A549 (cell line): ENCODE data around the gene RPRD1A. TPM values are rescaled to one million over a fixed set of nuclear protein-coding genes. Genes with fewer than 3 reads are reported as not detected.

Experiments used
- ATAC-seq, 2 experiments: fragments of 200-7000 bp in 1 of 2; fragments of >200 bp in 1 of 2; cut with Nextera tagmentation in 1 of 2; cut with Tn5 transposase in 1 of 2; 3 replicates each; pipeline versions ENCODE4 v1.8.0 to v1.9.1; 2018 to 2020; ENCODE audit warnings: mild to moderate bottlenecking in 1 of 2, moderate library complexity in 1 of 2
- CTCF ChIA-PET: fragments of 300-600 bp; sonication (Branson Sonifier 250); formaldehyde crosslinking; extraction: SDS; loops from one replicate; lab custom pipeline; 2021; ENCODE audit warnings: antibody characterized with exemption, inconsistent platforms; lab: Yijun Ruan, JAX
- POLR2A ChIA-PET: fragments of 350-600 bp; formaldehyde crosslinking; extraction: SDS; loops from one replicate; lab custom pipeline; 2021; ENCODE audit warnings: antibody characterized with exemption, inconsistent platforms; lab: Yijun Ruan, JAX
- DNase-seq, 2 experiments: peaks; one replicate each; pipeline versions ENCODE4 v3.0.0 to v3.0.0-alpha.2; 2011 to 2016; ENCODE audit warnings: low read depth in 1 of 2, low spot score in 1 of 2
- FAIRE-seq: peaks from 2 replicates; lab custom pipeline; 2011; peaks lifted over from hg19 to GRCh38; lab: Jason Lieb, UNC
- H3K27ac ChIP-seq, 2 experiments: fragments of >200 bp; sonication (Bioruptor Twin); formaldehyde crosslinking; 3 replicates each; pipeline ENCODE4 v1.5.1; 2016 to 2017
- H3K4me1 ChIP-seq: fragments of >200 bp; sonication (Bioruptor Twin); formaldehyde crosslinking; 3 replicates; pipeline ENCODE4 v1.6.1; 2016
- H3K4me2 ChIP-seq: fragments of >200 bp; sonication (Bioruptor Twin); formaldehyde crosslinking; 3 replicates; pipeline ENCODE4 v1.6.1; 2016
- H3K4me3 ChIP-seq: fragments of >200 bp; sonication (Bioruptor Twin); formaldehyde crosslinking; 3 replicates; pipeline ENCODE4 v1.5.1; 2016
- H3K9me3 ChIP-seq: fragments of >200 bp; sonication (Bioruptor Twin); formaldehyde crosslinking; 3 replicates; pipeline ENCODE4 v1.6.1; 2016
- CEBPB ChIP-seq, 2 experiments: fragments of >200 bp in 1 of 2; sonication (Bioruptor Twin) in 1 of 2; formaldehyde crosslinking in 1 of 2; IDR thresholded peaks; 2 replicates each; pipeline ENCODE4 v1.6.1; 2012 to 2016
- CHD4 ChIP-seq: fragments of 200-600 bp; sonication (generic); IDR thresholded peaks from 2 replicates; pipeline ENCODE4 v1.6.1; 2016; ENCODE audit warnings: antibody characterized with exemption, mild to moderate bottlenecking, borderline replicate concordance
- EHF ChIP-seq: fragments of 250-450 bp; sonication (Bioruptor Pico); IDR thresholded peaks from 2 replicates; pipeline ENCODE4 v1.5.0; 2020; ENCODE audit warnings: mild to moderate bottlenecking
- EHMT2 ChIP-seq: fragments of 200-600 bp; sonication (generic); IDR thresholded peaks from 2 replicates; pipeline ENCODE4 v1.6.1; 2016; ENCODE audit warnings: antibody characterized with exemption, low read depth, mild to moderate bottlenecking, moderate library complexity
- FOSB ChIP-seq: fragments of 250-450 bp; sonication (Bioruptor Pico); IDR thresholded peaks from 2 replicates; pipeline ENCODE4 v1.5.0; 2020; ENCODE audit warnings: mild to moderate bottlenecking, moderate library complexity
- GATA3 ChIP-seq: IDR thresholded peaks from 2 replicates; pipeline ENCODE4 v1.6.1; 2012; ENCODE audit warnings: borderline replicate concordance
- HEYL ChIP-seq: fragments of 250-450 bp; sonication (Bioruptor Pico); IDR thresholded peaks from 2 replicates; pipeline ENCODE4 v1.8.0; 2021; ENCODE audit warnings: mild to moderate bottlenecking, moderate library complexity
- HOXA7 ChIP-seq: fragments of 250-450 bp; sonication (Bioruptor Pico); IDR thresholded peaks from 2 replicates; pipeline ENCODE4 v1.5.0; 2020; ENCODE audit warnings: mild to moderate bottlenecking, moderate library complexity
- HOXB13 ChIP-seq: fragments of 250-450 bp; sonication (Bioruptor Pico); IDR thresholded peaks from 2 replicates; pipeline ENCODE4 v1.5.0; 2020; ENCODE audit warnings: low read depth, mild to moderate bottlenecking, moderate library complexity
- KDM1A ChIP-seq: fragments of 200-600 bp; sonication (generic); IDR thresholded peaks from 2 replicates; pipeline ENCODE4 v1.6.1; 2016; ENCODE audit warnings: low read depth, mild to moderate bottlenecking
- KDM5A ChIP-seq: fragments of 200-600 bp; sonication (generic); IDR thresholded peaks from 2 replicates; pipeline ENCODE4 v1.6.1; 2016; ENCODE audit warnings: antibody characterized with exemption, mild to moderate bottlenecking
- MAFK ChIP-seq: fragments of 450-650 bp; IDR thresholded peaks from 2 replicates; pipeline ENCODE4 v1.6.1; 2014; ENCODE audit not compliant: partially characterized antibody
- NPAS2 ChIP-seq: fragments of 250-450 bp; sonication (Bioruptor Pico); IDR thresholded peaks from 2 replicates; pipeline ENCODE4 v1.8.0; 2022; ENCODE audit warnings: mild to moderate bottlenecking, moderate library complexity, borderline replicate concordance
- POLR2A ChIP-seq: IDR thresholded peaks from 2 replicates; pipeline ENCODE4 v1.6.1; 2012; ENCODE audit warnings: mild to moderate bottlenecking, low read length
- RAD21 ChIP-seq, 2 experiments: fragments of >200 bp in 1 of 2; sonication (Bioruptor Twin) in 1 of 2; formaldehyde crosslinking in 1 of 2; IDR thresholded peaks in 1 of 2; conservative IDR thresholded peaks in 1 of 2; 2 replicates in 1 of 2; 3 replicates in 1 of 2; pipeline ENCODE4 v1.6.1; 2012 to 2018; ENCODE audit warnings: inconsistent platforms in 1 of 2
- RARB ChIP-seq: fragments of 250-450 bp; sonication (Bioruptor Pico); IDR thresholded peaks from 2 replicates; pipeline ENCODE4 v1.8.0; 2021; ENCODE audit warnings: mild to moderate bottlenecking, moderate library complexity
- RCOR1 ChIP-seq: fragments of 150-350 bp; IDR thresholded peaks from 2 replicates; pipeline ENCODE4 v1.6.1; 2014; ENCODE audit warnings: antibody characterized with exemption, low read length, low read depth
- RFX5 ChIP-seq: fragments of 450-650 bp; IDR thresholded peaks from 2 replicates; pipeline ENCODE4 v1.7.1; 2014; ENCODE audit warnings: antibody characterized with exemption, mild to moderate bottlenecking, moderate library complexity
- RNF2 ChIP-seq: fragments of 200-600 bp; sonication (generic); IDR thresholded peaks from 2 replicates; pipeline ENCODE4 v1.6.1; 2016; ENCODE audit warnings: low read depth, mild to moderate bottlenecking, antibody characterized with exemption, moderate library complexity, borderline replicate concordance
- SMC3 ChIP-seq: fragments of >200 bp; sonication (Bioruptor Twin); formaldehyde crosslinking; IDR thresholded peaks from 3 replicates; pipeline ENCODE4 v1.6.1; 2018; ENCODE audit warnings: inconsistent platforms
- ZNF302 ChIP-seq: fragments of 250-450 bp; sonication (Bioruptor Pico); IDR thresholded peaks from 2 replicates; pipeline ENCODE4 v1.9.0; 2021; ENCODE audit warnings: inconsistent platforms, mild to moderate bottlenecking, moderate library complexity
- ZSCAN20 ChIP-seq: fragments of 250-450 bp; sonication (Bioruptor Pico); IDR thresholded peaks from 2 replicates; pipeline ENCODE4 v1.8.0; 2022; ENCODE audit warnings: mild to moderate bottlenecking, moderate library complexity
- WGBS: methylation state at CpG from one replicate; pipeline ENCODE4 v1.1.6; 2017; ENCODE audit errors: missing lambda C conversion rate; 5-methylcytosine and 5-hydroxymethylcytosine counted together
- polyA plus RNA-seq, 4 experiments: library from polyadenylated mRNA; depleted of rRNA in 3 of 4; stranded (reverse); fragments of >200 nt; fragmentation: RNase III in 1 of 4; extraction: RNeasy Plus Mini Kit Qiagen cat#74134 plus additional on column Dnase treatment in 1 of 4; gene quantifications; 2 replicates in 3 of 4; 3 replicates in 1 of 4; pipeline ENCODE4 v1.2.3, GENCODE V29; 2011 to 2017
- TF ChIP-seq, protein P1 (sequence below): fragments of >200 bp; sonication (Bioruptor Twin); formaldehyde crosslinking; IDR thresholded peaks from 3 replicates; pipeline ENCODE4 v1.5.1; 2016
- TF ChIP-seq, protein P2 (sequence below): fragments of 150-350 bp; IDR thresholded peaks from 2 replicates; pipeline ENCODE4 v1.6.1; 2014; ENCODE audit warnings: low read depth, mild to moderate bottlenecking, low read length
- TF ChIP-seq, protein P3 (sequence below): fragments of 250-450 bp; sonication (Bioruptor Pico); IDR thresholded peaks from 2 replicates; pipeline ENCODE4 v1.5.0; 2020; ENCODE audit warnings: low read depth, mild to moderate bottlenecking, moderate library complexity
- TF ChIP-seq, protein P4 (sequence below): fragments of 250-450 bp; sonication (Bioruptor Pico); IDR thresholded peaks from 2 replicates; pipeline ENCODE4 v1.5.0; 2021; ENCODE audit warnings: mild to moderate bottlenecking, moderate library complexity, borderline replicate concordance
- TF ChIP-seq, protein P5 (sequence below): fragments of 200-600 bp; sonication (generic); IDR thresholded peaks from 2 replicates; pipeline ENCODE4 v1.6.1; 2016; ENCODE audit warnings: antibody characterized with exemption, mild to moderate bottlenecking, moderate library complexity
- TF ChIP-seq, protein P6 (sequence below): fragments of 450-650 bp; IDR thresholded peaks from 2 replicates; pipeline ENCODE4 v1.6.1; 2014; ENCODE audit warnings: antibody characterized with exemption

The RPRD1A gene
- polyA plus RNA-seq, 2 of the 4 experiments (the other 2 are of a cell fraction) = 25.8 to 58.2 TPM

DNA sequence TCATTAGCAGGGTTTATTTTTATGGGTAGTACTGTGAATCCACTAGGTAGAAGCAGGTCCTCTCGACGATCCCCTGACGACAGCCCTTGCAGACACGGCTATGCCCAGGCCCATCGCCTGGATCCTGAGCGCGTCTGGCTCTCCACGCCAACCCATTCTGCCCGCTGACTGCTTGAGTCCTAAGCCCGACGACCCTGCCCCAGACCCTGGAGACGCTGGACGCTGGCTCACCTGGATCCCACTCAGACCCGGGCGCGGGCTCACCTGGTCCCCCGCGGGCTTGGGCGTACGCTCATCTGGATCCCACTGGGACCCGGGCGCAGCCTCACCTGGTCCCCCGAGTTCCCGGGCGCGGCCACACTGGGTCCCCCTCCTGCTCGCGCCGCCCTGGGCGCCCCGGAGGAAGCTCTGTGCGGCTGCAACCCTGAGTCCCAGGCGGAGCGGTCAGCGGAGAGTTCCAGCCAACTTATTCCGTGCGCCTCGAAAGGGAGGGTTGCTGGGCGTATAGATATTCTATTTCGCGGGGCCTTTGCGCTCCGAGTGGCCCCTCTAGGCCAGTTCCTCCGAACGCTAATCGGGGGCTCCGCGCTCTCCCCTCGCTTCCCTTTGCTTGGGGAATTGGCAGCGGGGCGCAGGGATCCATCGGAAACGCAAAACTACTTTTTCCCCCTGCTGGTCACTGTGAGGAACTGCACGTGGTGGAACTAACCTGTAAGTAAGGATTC is 117.3 kb downstream of the RPRD1A start (continued):
- TF ChIP-seq, protein P1, sequence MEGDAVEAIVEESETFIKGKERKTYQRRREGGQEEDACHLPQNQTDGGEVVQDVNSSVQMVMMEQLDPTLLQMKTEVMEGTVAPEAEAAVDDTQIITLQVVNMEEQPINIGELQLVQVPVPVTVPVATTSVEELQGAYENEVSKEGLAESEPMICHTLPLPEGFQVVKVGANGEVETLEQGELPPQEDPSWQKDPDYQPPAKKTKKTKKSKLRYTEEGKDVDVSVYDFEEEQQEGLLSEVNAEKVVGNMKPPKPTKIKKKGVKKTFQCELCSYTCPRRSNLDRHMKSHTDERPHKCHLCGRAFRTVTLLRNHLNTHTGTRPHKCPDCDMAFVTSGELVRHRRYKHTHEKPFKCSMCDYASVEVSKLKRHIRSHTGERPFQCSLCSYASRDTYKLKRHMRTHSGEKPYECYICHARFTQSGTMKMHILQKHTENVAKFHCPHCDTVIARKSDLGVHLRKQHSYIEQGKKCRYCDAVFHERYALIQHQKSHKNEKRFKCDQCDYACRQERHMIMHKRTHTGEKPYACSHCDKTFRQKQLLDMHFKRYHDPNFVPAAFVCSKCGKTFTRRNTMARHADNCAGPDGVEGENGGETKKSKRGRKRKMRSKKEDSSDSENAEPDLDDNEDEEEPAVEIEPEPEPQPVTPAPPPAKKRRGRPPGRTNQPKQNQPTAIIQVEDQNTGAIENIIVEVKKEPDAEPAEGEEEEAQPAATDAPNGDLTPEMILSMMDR = peak; percentile 52
- no peak for TF ChIP-seq CHD4
- TF ChIP-seq FOSB (CRISPR knock-in tag) = no peak
- TF ChIP-seq KDM5A = no peak
- TF ChIP-seq HOXA7 (CRISPR knock-in tag) = no peak
- TF ChIP-seq ZNF302 (CRISPR knock-in tag) = no peak
- peak; percentile 47 to 50; a peak in 4 of 5 replicates for TF ChIP-seq RAD21 (conservative IDR thresholded peaks at IDR 0.05 in 1 of 2, IDR thresholded peaks at IDR 0.05 in 1 of 2)
- no peak for TF ChIP-seq RCOR1
- no peak for TF ChIP-seq ZSCAN20 (CRISPR knock-in tag)
- TF ChIP-seq, protein P2, sequence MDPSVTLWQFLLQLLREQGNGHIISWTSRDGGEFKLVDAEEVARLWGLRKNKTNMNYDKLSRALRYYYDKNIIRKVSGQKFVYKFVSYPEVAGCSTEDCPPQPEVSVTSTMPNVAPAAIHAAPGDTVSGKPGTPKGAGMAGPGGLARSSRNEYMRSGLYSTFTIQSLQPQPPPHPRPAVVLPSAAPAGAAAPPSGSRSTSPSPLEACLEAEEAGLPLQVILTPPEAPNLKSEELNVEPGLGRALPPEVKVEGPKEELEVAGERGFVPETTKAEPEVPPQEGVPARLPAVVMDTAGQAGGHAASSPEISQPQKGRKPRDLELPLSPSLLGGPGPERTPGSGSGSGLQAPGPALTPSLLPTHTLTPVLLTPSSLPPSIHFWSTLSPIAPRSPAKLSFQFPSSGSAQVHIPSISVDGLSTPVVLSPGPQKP = no peak
- no peak for TF ChIP-seq RARB
- no peak for TF ChIP-seq EHF (CRISPR knock-in tag)
- TF ChIP-seq HEYL (CRISPR knock-in tag) = no peak
- no peak for TF ChIP-seq CEBPB (IDR thresholded peaks at IDR 0.05)
- no peak for TF ChIP-seq NPAS2

DNA sequence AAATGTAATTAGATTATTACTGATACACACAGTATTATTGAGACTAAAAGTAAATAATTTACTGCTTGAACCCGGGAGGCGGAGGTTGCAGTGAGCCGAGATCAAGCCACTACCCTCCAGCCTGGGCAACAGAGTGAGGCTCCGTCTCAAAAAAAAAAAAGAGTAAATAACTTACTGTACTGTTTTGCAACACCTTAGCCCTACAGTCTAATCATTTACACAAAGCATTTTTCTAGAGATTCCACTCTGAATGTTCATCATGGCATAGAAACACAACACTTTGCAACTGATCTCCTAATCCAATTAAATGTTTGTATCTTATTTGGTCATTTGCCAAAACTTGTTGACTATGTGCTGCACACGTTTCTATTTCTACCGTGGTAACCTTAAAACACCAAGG is 118.3 kb downstream of the RPRD1A start:
- Histone ChIP-seq H3K4me1 (no peaks in the 10 kb centered on the region), H3K4me3 (no peak overlapping the region), H3K9me3 (no peaks in the 10 kb centered on the region), H3K4me2 (no peak overlapping the region), H3K27ac (no peak overlapping the region)
- WGBS = 56% methylated on average over 6 of the region's 6 CpGs
- ChIA-PET POLR2A (no interaction called here), CTCF (interaction anchor here (1.0 to 3.3 kb wide), 8 partner anchors 8 to 198 kb away, joined by 3 to 18 read pairs (median 6); no protein-coding TSS in a partner anchor)
- TF ChIP-seq EHMT2 (no peak), RNF2 (no peak), POLR2A (no peak), RAD21 (conservative IDR thresholded peaks at IDR 0.05 in 1 of 2, IDR thresholded peaks at IDR 0.05 in 1 of 2) (no peak), GATA3 (no peak), KDM1A (no peak), ZNF302 (CRISPR knock-in tag) (no peak), RFX5 (no peak), SMC3 (no peak), MAFK (no peak), HOXB13 (CRISPR knock-in tag) (no peak)
- TF ChIP-seq, protein P3, sequence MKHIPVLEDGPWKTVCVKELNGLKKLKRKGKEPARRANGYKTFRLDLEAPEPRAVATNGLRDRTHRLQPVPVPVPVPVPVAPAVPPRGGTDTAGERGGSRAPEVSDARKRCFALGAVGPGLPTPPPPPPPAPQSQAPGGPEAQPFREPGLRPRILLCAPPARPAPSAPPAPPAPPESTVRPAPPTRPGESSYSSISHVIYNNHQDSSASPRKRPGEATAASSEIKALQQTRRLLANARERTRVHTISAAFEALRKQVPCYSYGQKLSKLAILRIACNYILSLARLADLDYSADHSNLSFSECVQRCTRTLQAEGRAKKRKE (CRISPR knock-in tag) = no peak
- TF ChIP-seq, protein P4, sequence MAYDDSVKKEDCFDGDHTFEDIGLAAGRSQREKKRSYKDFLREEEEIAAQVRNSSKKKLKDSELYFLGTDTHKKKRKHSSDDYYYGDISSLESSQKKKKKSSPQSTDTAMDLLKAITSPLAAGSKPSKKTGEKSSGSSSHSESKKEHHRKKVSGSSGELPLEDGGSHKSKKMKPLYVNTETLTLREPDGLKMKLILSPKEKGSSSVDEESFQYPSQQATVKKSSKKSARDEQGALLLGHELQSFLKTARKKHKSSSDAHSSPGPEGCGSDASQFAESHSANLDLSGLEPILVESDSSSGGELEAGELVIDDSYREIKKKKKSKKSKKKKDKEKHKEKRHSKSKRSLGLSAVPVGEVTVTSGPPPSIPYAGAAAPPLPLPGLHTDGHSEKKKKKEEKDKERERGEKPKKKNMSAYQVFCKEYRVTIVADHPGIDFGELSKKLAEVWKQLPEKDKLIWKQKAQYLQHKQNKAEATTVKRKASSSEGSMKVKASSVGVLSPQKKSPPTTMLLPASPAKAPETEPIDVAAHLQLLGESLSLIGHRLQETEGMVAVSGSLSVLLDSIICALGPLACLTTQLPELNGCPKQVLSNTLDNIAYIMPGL (CRISPR knock-in tag) = no peak
- TF ChIP-seq, protein P5, sequence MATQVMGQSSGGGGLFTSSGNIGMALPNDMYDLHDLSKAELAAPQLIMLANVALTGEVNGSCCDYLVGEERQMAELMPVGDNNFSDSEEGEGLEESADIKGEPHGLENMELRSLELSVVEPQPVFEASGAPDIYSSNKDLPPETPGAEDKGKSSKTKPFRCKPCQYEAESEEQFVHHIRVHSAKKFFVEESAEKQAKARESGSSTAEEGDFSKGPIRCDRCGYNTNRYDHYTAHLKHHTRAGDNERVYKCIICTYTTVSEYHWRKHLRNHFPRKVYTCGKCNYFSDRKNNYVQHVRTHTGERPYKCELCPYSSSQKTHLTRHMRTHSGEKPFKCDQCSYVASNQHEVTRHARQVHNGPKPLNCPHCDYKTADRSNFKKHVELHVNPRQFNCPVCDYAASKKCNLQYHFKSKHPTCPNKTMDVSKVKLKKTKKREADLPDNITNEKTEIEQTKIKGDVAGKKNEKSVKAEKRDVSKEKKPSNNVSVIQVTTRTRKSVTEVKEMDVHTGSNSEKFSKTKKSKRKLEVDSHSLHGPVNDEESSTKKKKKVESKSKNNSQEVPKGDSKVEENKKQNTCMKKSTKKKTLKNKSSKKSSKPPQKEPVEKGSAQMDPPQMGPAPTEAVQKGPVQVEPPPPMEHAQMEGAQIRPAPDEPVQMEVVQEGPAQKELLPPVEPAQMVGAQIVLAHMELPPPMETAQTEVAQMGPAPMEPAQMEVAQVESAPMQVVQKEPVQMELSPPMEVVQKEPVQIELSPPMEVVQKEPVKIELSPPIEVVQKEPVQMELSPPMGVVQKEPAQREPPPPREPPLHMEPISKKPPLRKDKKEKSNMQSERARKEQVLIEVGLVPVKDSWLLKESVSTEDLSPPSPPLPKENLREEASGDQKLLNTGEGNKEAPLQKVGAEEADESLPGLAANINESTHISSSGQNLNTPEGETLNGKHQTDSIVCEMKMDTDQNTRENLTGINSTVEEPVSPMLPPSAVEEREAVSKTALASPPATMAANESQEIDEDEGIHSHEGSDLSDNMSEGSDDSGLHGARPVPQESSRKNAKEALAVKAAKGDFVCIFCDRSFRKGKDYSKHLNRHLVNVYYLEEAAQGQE = no peak
- TF ChIP-seq, protein P6, sequence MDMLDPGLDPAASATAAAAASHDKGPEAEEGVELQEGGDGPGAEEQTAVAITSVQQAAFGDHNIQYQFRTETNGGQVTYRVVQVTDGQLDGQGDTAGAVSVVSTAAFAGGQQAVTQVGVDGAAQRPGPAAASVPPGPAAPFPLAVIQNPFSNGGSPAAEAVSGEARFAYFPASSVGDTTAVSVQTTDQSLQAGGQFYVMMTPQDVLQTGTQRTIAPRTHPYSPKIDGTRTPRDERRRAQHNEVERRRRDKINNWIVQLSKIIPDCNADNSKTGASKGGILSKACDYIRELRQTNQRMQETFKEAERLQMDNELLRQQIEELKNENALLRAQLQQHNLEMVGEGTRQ = no peak
- DNase-seq = no peak
- ATAC-seq = no peak
- no peak for FAIRE-seq
